ENCODE results near the gene CIITA.

CIITA gene

DNA sequence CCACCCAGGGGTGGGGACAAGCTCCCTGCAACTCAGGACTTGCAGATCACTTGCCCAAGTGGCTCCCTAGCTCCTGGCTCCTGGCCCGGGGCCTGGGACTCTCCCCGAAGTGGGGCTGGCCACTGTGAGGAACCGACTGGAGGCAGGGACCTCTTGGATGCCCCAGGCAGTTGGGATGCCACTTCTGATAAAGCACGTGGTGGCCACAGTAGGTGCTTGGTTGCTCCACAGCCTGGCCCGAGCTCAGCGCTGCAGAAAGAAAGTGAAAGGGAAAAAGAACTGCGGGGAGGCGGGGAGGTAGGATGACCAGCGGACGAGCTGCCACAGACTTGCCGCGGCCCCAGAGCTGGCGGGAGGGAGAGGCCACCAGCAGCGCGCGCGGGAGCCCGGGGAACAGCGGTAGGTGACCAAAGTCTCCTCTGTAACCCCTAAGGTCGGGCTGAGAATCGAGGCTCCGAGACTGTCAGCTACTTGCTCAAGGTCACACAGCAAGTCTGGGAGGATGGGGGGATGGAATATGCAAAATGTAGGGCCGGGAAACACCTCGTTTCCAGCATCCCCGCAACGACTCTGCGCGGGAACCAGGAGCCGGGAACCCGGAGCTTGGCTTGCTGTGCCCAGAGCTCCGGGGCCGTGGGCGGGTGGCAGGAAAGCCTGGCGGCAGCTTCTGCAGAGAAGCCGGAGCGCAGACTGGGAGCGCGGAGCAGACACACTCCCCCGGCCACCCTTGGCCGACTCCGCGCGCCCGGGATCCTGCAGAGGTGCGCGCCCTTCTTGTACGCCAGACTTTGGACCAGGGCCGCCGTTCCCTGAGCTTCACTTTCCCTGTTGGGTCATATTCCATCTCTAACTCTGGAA, 1.9 kb downstream of the CIITA start:
- peak; percentile 68 for DNase-seq (ENCODE audit: low spot score)

GRCh38 chr16:10879681-10880589, 2.9 kb downstream of the CIITA start:
- DNase-seq (ENCODE audit: low spot score), result no peak

GRCh38 chr16:10880594-10881452, 3.8 kb downstream of the CIITA start:
- no peak for DNase-seq (ENCODE audit: low spot score)

DNA sequence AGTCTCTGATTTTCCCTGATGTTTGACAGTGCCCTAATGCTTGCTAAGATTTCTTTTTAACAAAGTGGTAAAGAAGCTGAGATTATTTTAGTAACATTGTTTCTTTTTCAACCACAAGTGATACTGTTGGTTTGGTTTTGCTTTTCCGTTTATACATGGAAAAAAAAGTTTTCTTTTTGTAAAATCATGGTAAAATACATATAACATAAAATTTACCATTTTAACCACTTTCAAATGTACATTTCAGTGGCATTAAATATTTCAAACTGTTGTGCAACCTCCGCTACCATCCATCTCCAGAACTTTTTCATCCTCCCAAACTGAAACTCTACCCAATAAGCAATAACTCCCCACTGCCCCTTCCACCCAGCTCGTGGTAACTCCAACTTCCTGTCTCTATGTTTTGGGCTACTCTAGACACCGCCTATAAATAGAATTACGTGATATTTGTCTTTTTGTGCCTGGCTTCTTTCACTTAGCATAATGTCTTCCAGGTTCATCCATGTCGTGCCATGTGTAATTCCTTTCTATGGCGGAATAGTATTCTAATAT, 4.6 kb downstream of the CIITA start:
- no peak for DNase-seq (ENCODE audit: low spot score)

GRCh38 chr16:10883004-10883403, 6.0 kb downstream of the CIITA start:
- DNase-seq (ENCODE audit: low spot score), result no peak

DNA sequence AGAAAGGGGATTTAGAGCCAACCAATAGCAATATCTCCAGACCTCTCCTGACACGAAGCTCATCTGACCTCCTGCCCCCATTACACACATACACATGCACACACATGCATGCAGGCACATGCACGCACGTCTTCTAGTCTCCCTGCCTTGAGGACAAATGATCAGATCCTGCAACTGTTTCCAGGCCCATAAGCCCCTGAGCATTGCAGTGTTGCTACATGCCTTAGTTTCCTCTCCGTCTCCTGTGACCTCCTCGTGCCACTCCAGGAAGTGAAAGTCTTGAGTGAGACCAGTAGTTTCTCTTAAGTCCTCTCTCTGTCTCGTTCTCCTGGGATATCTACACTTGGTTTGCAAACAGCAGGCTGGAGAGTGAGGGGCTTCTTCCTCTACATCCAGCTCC, 8.2 kb downstream of the CIITA start:
- no peak for DNase-seq (ENCODE audit: low spot score)

DNA sequence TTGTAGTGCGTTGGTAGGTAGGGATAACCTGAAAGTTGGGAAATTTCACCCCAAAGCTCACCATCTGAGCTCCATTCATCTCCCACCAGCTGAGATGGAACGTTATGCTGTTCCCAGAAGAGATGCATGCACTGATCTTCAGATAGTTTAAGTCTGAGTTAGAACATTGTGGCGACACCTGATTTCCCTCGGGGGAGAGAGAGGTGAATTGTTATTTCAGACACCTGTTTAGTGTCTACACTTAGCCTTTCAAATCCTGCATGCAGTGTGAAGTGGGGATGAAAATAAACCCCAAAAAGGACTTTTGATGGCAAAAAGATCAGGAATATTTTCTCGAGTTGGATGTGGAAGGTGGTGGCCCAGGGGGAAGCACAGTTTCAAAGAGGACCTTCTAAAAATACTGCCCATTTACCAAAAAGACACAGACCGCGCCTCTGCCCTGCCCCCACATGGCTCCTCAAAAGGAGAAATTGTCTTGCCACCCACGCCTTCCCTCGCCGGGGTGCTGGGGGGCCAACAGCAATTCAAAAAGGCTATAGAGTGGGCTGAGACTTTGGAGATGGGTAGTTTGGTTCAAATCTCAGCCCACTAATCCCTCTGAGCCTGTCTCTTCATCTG, 11.4 kb downstream of the CIITA start:
- no peak for DNase-seq (ENCODE audit: low spot score)

GRCh38 chr16:10889855-10890254, 12.9 kb downstream of the CIITA start:
- DNase-seq (ENCODE audit: low spot score), result no peak

- DNase-seq (ENCODE audit: low spot score), result no peak
Observed at GRCh38 chr16:10892782-10893318, 15.8 kb downstream of the CIITA start.

DNA sequence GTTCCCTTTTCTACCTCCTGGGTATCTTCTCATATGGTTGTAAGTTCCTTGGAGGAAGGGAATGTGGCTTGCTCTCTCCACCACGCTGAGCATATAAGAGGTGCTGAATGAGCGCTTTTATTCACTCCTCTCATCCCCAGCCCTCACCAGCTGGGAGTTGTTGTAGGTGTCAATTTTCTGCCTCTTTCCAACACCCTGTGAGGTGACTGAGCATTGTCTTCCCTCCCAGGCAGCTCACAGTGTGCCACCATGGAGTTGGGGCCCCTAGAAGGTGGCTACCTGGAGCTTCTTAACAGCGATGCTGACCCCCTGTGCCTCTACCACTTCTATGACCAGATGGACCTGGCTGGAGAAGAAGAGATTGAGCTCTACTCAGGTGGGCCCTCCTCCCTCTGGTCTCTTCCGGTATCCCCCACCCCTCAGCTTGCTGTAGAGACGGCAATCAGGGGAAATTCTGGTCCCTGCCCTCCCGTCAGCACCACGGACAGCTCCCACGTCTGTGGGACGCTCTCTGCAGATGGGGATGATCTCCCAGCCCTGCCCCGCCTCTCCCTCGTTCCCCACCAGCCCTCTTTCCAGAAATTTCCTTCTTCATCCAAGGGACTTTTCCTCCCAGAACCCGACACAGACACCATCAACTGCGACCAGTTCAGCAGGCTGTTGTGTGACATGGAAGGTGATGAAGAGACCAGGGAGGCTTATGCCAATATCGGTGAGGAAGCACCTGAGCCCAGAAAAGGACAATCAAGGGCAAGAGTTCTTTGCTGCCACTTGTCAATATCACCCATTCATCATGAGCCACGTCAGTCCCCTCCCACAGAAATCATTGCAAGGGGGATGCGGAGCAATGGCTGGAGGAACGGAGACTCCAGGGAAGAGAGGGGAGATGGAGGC, 18.3 kb downstream of the CIITA start:
- peak; percentile 79 for DNase-seq (ENCODE audit: low spot score)

GRCh38 chr16:10896165-10896564, 19.2 kb downstream of the CIITA start:
- no peak for DNase-seq (ENCODE audit: low spot score)

DNA sequence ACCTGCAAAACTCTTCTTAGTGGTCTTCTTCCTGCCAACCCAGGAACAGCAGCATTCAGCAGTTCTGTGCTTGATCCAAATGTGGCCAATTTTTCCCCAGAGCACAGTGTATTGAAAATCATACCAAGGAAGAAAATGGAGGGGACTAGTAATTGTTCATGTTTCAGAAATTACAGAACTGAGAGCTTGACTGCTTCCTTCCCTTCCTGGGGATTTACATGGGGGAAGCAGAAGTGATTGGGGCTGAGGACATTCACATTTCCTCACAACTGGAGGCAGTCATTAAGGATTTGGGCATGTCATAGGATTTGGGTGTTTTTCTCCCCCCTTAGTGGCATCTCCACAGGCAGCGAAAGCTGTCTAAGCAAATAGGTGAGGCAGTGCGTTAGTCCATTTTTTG, 19.7 kb downstream of the CIITA start:
- no peak for DNase-seq (ENCODE audit: low spot score)

GRCh38 chr16:10897134-10897533, 20.1 kb downstream of the CIITA start:
- DNase-seq (ENCODE audit: low spot score), result no peak

DNA sequence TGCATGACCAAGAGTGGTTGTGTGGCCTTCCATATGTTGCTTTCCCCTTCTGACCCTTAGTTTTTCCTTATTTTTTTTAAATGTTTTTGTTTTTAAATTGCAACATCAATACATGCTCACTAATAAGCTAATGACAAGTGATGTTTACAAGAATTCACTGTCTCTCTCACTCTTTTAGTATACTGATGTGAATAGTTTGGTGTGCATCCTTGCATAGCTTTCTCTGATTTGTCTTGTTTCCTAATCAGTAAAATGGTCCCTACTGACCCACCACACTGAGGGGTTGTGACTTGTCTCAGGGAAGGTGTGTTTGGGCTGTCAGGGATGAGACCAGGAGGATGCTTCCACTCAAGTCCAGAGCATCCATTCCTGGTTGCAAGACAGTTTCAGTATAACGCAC, 26.0 kb downstream of the CIITA start:
- DNase-seq (ENCODE audit: low spot score), result no peak

DNA sequence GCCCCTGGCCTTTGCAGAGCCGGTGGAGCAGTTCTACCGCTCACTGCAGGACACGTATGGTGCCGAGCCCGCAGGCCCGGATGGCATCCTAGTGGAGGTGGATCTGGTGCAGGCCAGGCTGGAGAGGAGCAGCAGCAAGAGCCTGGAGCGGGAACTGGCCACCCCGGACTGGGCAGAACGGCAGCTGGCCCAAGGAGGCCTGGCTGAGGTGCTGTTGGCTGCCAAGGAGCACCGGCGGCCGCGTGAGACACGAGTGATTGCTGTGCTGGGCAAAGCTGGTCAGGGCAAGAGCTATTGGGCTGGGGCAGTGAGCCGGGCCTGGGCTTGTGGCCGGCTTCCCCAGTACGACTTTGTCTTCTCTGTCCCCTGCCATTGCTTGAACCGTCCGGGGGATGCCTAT, 29.5 kb downstream of the CIITA start:
- no peak for DNase-seq (ENCODE audit: low spot score)

DNA sequence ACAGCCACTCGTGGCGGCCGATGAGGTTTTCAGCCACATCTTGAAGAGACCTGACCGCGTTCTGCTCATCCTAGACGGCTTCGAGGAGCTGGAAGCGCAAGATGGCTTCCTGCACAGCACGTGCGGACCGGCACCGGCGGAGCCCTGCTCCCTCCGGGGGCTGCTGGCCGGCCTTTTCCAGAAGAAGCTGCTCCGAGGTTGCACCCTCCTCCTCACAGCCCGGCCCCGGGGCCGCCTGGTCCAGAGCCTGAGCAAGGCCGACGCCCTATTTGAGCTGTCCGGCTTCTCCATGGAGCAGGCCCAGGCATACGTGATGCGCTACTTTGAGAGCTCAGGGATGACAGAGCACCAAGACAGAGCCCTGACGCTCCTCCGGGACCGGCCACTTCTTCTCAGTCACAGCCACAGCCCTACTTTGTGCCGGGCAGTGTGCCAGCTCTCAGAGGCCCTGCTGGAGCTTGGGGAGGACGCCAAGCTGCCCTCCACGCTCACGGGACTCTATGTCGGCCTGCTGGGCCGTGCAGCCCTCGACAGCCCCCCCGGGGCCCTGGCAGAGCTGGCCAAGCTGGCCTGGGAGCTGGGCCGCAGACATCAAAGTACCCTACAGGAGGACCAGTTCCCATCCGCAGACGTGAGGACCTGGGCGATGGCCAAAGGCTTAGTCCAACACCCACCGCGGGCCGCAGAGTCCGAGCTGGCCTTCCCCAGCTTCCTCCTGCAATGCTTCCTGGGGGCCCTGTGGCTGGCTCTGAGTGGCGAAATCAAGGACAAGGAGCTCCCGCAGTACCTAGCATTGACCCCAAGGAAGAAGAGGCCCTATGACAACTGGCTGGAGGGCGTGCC, 30.1 kb downstream of the CIITA start:
- DNase-seq (ENCODE audit: low spot score), result no peak

- no peak for DNase-seq (ENCODE audit: low spot score)
Observed at GRCh38 chr16:10907757-10908045, 30.7 kb downstream of the CIITA start.

- DNase-seq (ENCODE audit: low spot score), result no peak
Observed at GRCh38 chr16:10911267-10911666, 34.3 kb downstream of the CIITA start.

GRCh38 chr16:10916534-10916933, 39.5 kb downstream of the CIITA start:
- no peak for DNase-seq (ENCODE audit: low spot score)

All from AG08395 (cell line).